Mesendoderm (in vitro differentiated cells): ENCODE measurements around the gene FRS2.

Experiments used
- DNase-seq: peaks from one replicate; pipeline ENCODE4 v3.0.0; 2013
- H2AK5ac ChIP-seq: 2 replicates; pipeline ENCODE4 v1.6.1; 2013; ENCODE audit warnings: low read length, inconsistent platforms
- H2BK120ac ChIP-seq: 2 replicates; pipeline ENCODE4 v1.6.1; 2013; ENCODE audit warnings: low read depth, mild to moderate bottlenecking, low read length, moderate library complexity, mixed read lengths
- H2BK15ac ChIP-seq: replicated peaks from 2 replicates; pipeline ENCODE4 v1.6.1; 2013; ENCODE audit warnings: low read depth, mild to moderate bottlenecking, moderate library complexity
- H2BK5ac ChIP-seq: 2 replicates; pipeline ENCODE4 v1.6.1; 2013; ENCODE audit warnings: low read length, inconsistent platforms
- H3K18ac ChIP-seq: 2 replicates; pipeline ENCODE4 v1.6.1; 2013; ENCODE audit warnings: mild to moderate bottlenecking, low read length, mixed read lengths
- H3K23ac ChIP-seq: one replicate; pipeline ENCODE4 v1.6.1; 2013; ENCODE audit warnings: low read length
- H3K27ac ChIP-seq: 2 replicates; pipeline ENCODE4 v1.5.1; 2013; ENCODE audit warnings: low read depth, mild to moderate bottlenecking, inconsistent platforms, low read length, moderate library complexity
- H3K27me3 ChIP-seq: 2 replicates; pipeline ENCODE4 v1.6.1; 2013; ENCODE audit warnings: low read length, control low read depth, mild to moderate bottlenecking, inconsistent platforms; ENCODE audit not compliant: insufficient read depth, poor library complexity
- H3K36me3 ChIP-seq: 2 replicates; pipeline ENCODE4 v1.6.1; 2013; ENCODE audit warnings: low read length, inconsistent platforms; ENCODE audit not compliant: control insufficient read depth, insufficient read depth
- H3K4ac ChIP-seq: one replicate; pipeline ENCODE4 v1.6.1; 2013; ENCODE audit warnings: low read depth, mild to moderate bottlenecking, low read length, moderate library complexity
- H3K4me1 ChIP-seq: 2 replicates; pipeline ENCODE4 v1.6.1; 2013; ENCODE audit warnings: low read depth, low read length, inconsistent platforms; ENCODE audit not compliant: control insufficient read depth
- H3K4me2 ChIP-seq: 2 replicates; pipeline ENCODE4 v1.6.1; 2013; ENCODE audit warnings: low read length
- H3K4me3 ChIP-seq: 2 replicates; pipeline ENCODE4 v1.5.1; 2013; ENCODE audit warnings: mild to moderate bottlenecking, low read length
- H3K56ac ChIP-seq: one replicate; pipeline ENCODE4 v1.6.1; 2013; ENCODE audit warnings: low read length
- H3K79me1 ChIP-seq: 2 replicates; pipeline ENCODE4 v1.6.1; 2013; ENCODE audit warnings: low read length, inconsistent platforms
- H3K79me2 ChIP-seq: 2 replicates; pipeline ENCODE4 v1.6.1; 2013; ENCODE audit warnings: mild to moderate bottlenecking, low read length; ENCODE audit not compliant: control insufficient read depth, insufficient read depth
- H3K9ac ChIP-seq: 2 replicates; pipeline ENCODE4 v1.6.1; 2013; ENCODE audit warnings: low read length, inconsistent platforms
- H4K5ac ChIP-seq: one replicate; pipeline ENCODE4 v1.6.1; 2013; ENCODE audit warnings: low read length
- H4K8ac ChIP-seq: one replicate; pipeline ENCODE4 v1.6.1; 2013; ENCODE audit warnings: low read depth, mild to moderate bottlenecking, control low read depth, low read length, moderate library complexity
- WGBS: extraction: QIAGEN DNeasy Blood & Tissue Kit; methylation state at CpG from one replicate; pipeline ENCODE4 v1.1.7; 2013; ENCODE audit warnings: low lambda C conversion rate, missing lambda C conversion rate; ENCODE audit not compliant: insufficient coverage; ENCODE audit errors: extremely low coverage; 5-methylcytosine and 5-hydroxymethylcytosine counted together

FRS2 gene

DNA sequence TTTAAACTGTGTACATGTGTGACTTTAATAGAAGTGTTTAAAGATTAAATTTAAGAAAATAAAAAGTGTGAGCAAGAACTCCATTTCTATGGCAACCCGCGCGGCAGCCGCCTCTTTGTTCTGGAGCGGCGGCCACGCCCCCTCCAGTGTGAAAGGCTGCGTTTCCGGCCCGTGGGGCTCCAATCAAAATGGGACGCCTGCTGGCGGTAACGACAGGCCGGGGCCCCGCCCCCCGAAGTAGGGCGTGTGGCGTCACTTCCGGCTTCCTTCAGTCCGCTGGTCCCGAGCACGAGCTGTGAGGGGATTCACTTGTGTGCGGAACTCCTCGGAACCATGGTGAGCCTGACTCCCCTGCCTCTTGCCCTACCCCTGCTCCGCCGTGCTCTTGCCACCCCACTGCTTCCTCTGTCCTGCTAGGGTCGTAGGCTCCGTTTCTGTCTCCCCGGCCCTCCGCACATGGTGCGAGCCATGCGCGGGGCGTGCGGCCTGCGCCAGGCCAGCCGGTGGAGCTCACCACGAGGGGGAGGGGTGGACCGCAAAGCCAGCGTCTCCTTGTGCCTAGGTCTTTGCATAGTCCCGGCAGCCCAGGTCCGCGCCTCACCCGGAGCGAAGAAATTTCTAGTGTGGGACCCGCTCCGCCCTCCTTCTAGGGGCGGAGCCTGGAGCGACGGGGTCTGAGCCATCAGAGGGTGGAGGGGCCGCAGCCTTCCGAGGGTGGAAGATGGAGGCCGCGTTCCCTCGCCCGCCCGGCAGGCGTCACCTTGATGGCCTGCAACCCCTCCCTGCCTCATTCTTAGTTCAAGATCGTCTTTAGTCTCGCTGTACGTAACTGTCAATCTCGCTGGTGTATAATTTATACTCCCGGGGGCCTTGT, 115.2 kb downstream of the FRS2 start, which contains the start of gene CCT2:
CCT2 (plus strand) TSS at position 271 of the 874 bp plus-strand sequence; CDS start at position 334, 63 bp downstream.
- peak within 1 kb of the TSS; percentile 74 for H3K4ac ChIP-seq
- DNase-seq: peak; percentile 98
- peak within 1 kb of the TSS; percentile 59 for H3K4me2 ChIP-seq
- H4K8ac ChIP-seq: no peak within 1 kb of the TSS
- H2BK120ac ChIP-seq: no peak within 1 kb of the TSS
- H2BK5ac ChIP-seq: peak within 1 kb of the TSS; percentile 44
- peak within 1 kb of the TSS; percentile 94 for H3K9ac ChIP-seq
- no peak within 1 kb of the TSS for H2AK5ac ChIP-seq
- peak within 1 kb of the TSS; percentile 57 for H3K27ac ChIP-seq
- H3K23ac ChIP-seq: no peak within 1 kb of the TSS
- H4K5ac ChIP-seq: no peak within 1 kb of the TSS
- peak within 1 kb of the TSS; percentile 69 for H3K4me3 ChIP-seq
- H3K56ac ChIP-seq: peak within 1 kb of the TSS; percentile 98
- H3K36me3 ChIP-seq: peaks cover 8% of the 10 kb centered on the region
- no peak within 1 kb of the TSS for H2BK15ac ChIP-seq
- H3K4me1 ChIP-seq: no peaks in the 10 kb centered on the region
- H3K79me2 ChIP-seq: peaks cover 15% of the 10 kb centered on the region
- no peaks in the 10 kb centered on the region for H3K27me3 ChIP-seq
- H3K79me1 ChIP-seq: peaks cover 5% of the 10 kb centered on the region
- H3K18ac ChIP-seq: peak within 1 kb of the TSS; percentile 51
- WGBS: no CpG with 5 or more reads among the region's 63 CpGs

DNA sequence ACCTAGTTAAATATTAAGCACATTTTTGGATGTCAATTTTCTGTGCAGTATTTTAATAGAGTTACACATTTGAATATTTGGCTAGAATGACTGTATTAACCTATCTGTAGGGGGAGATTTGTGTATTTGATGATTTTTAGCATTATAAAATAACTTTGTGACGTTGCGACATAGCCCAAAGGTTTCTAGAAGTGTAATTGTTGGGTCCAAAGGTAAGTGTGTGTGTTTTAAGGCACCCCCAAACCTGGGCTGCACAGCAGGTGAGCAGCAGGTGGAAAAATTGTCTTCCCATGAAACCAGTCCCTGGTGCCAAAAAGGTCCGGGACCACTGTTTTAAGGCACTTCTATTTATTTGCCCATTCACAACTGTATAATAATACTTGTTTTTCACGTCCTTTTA, 118.3 kb downstream of the FRS2 start:
- Histone ChIP-seq H3K56ac (no peak overlapping the region), H3K9ac (no peak overlapping the region), H3K23ac (no peak overlapping the region), H4K8ac (no peak overlapping the region), H3K79me2 (peaks cover 17% of the 10 kb centered on the region), H3K4me2 (no peak overlapping the region), H3K36me3 (peaks cover 14% of the 10 kb centered on the region), H4K5ac (no peak overlapping the region), H3K18ac (no peak overlapping the region), H3K4me1 (no peaks in the 10 kb centered on the region), H2BK120ac (no peak overlapping the region), H3K79me1 (peaks cover 5% of the 10 kb centered on the region), H2BK5ac (no peak overlapping the region), H3K4ac (no peak overlapping the region), H2BK15ac (no peak overlapping the region), H3K4me3 (no peak overlapping the region), H3K27ac (no peak overlapping the region), H3K27me3 (no peaks in the 10 kb centered on the region), H2AK5ac (no peak overlapping the region)
- no peak for DNase-seq
- no CpG with 5 or more reads among the region's 4 CpGs for WGBS

DNA sequence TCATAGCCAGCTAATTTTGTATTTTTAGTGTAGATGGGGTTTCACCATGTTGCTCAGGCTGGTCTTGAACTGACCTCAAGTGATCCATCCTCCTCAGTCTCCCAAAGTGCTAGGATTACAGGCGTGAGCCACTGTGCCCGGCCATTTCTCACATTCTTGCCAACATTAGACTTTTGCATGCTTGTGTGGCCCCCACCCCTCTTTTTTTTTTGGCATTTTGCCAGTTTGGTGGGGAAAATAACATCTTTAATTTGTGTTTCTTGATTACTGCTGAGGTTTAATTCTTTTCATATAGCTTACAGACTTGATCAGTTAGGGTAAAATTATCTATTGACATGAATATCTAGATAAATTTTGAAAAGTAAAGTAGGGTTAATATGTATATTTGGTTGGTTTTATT, 118.9 kb downstream of the FRS2 start:
- Histone ChIP-seq H2BK120ac (no peak overlapping the region), H2AK5ac (no peak overlapping the region), H3K79me1 (peaks cover 5% of the 10 kb centered on the region), H3K36me3 (peaks cover 14% of the 10 kb centered on the region), H3K4me3 (no peak overlapping the region), H3K27ac (no peak overlapping the region), H3K79me2 (peaks cover 17% of the 10 kb centered on the region), H3K4ac (no peak overlapping the region), H3K56ac (no peak overlapping the region), H2BK15ac (no peak overlapping the region), H4K8ac (no peak overlapping the region), H3K27me3 (no peaks in the 10 kb centered on the region), H2BK5ac (no peak overlapping the region), H4K5ac (no peak overlapping the region), H3K9ac (no peak overlapping the region), H3K4me2 (no peak overlapping the region), H3K18ac (no peak overlapping the region), H3K4me1 (no peaks in the 10 kb centered on the region), H3K23ac (no peak overlapping the region)
- no CpG with 5 or more reads among the region's 2 CpGs for whole genome bisulfite sequencing
- no peak for DNase-seq

DNA sequence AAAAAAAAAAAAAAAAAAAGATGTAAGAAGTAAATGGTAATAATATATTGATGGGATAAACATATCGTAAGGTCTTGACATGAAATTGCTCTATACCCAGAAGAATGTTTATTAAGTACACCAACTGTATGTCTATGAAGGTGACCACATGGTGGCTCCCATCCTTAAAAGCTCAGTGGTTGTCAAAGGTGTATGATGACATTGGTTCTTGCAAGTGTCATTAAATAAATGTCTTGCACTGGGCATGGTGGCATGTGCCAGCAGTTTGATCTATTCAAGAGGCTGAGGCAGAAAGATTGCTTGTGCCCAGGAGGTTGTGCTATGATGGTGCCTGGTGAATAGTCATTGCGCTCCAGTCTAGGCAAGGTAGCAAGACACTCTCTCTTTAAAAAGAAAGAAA, 125.5 kb downstream of the FRS2 start:
- Histone ChIP-seq H3K18ac (no peak overlapping the region), H3K36me3 (peaks cover 18% of the 10 kb centered on the region), H2BK120ac (no peak overlapping the region), H3K23ac (no peak overlapping the region), H3K27me3 (no peaks in the 10 kb centered on the region), H4K8ac (no peak overlapping the region), H4K5ac (no peak overlapping the region), H3K4me1 (no peaks in the 10 kb centered on the region), H2BK5ac (no peak overlapping the region), H2AK5ac (no peak overlapping the region), H3K56ac (no peak overlapping the region), H3K9ac (no peak overlapping the region), H3K4me3 (no peak overlapping the region), H3K27ac (no peak overlapping the region), H3K4ac (no peak overlapping the region), H3K79me2 (peaks cover 2% of the 10 kb centered on the region), H3K79me1 (no peaks in the 10 kb centered on the region), H3K4me2 (no peak overlapping the region), H2BK15ac (no peak overlapping the region)
- no CpG with 5 or more reads among the region's 2 CpGs for WGBS
- DNase-seq: no peak

DNA sequence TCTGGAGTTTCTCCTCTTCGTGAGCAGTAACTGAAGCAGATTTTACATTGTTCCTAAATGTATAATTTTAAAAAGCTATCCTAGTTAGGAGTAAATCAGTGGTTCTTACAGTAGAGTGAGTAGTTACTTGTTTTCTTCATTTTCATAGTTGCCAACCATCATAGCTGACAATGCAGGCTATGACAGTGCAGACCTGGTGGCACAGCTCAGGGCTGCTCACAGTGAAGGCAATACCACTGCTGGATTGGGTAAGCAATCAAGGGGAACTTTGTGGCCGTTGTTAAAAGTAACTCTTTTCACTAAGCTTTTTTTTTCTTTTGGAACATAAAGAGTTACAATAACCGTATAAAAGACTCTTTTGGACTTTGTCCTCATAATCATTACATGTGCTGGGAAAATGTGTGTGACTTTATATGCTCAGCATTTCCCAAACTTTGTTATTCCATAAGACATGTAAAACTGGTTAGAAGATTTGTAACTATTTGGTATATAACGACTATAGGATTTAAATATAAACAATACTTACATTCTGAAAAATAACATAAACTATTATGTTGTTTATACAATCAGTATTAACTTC, 128.1 kb downstream of the FRS2 start:
- H2BK5ac ChIP-seq: no peak overlapping the region
- H3K79me2 ChIP-seq: no peaks in the 10 kb centered on the region
- H2BK120ac ChIP-seq: no peak overlapping the region
- WGBS: no CpG with 5 or more reads among the region's 4 CpGs
- no peak for DNase-seq
- H3K56ac ChIP-seq: no peak overlapping the region
- no peaks in the 10 kb centered on the region for H3K79me1 ChIP-seq
- H3K4me1 ChIP-seq: no peaks in the 10 kb centered on the region
- H2AK5ac ChIP-seq: no peak overlapping the region
- H4K5ac ChIP-seq: no peak overlapping the region
- no peak overlapping the region for H3K27ac ChIP-seq
- H3K4ac ChIP-seq: no peak overlapping the region
- H3K23ac ChIP-seq: no peak overlapping the region
- H4K8ac ChIP-seq: no peak overlapping the region
- H3K4me2 ChIP-seq: no peak overlapping the region
- H3K18ac ChIP-seq: no peak overlapping the region
- H3K9ac ChIP-seq: no peak overlapping the region
- H3K36me3 ChIP-seq: peaks cover 19% of the 10 kb centered on the region
- H2BK15ac ChIP-seq: no peak overlapping the region
- no peaks in the 10 kb centered on the region for H3K27me3 ChIP-seq
- no peak overlapping the region for H3K4me3 ChIP-seq
